HG03095 (cell line): ENCODE measurements around the gene SYT2.
"Not testable (repeated sequence)": the region's sequence is repeated elsewhere in the genome, so short reads cannot be mapped to it uniquely, and the experiment has no call there.

Experiments used
- ATAC-seq: cut with Tn5 transposase; IDR thresholded peaks from one replicate; pipeline ENCODE4 v1.9.1; 2021; ENCODE audit warnings: moderate library complexity; ENCODE audit not compliant: unreplicated experiment

SYT2 gene

GRCh38 chr1:202599669-202600431 is 110.4 kb downstream of the SYT2 start:
- no peak for ATAC-seq

- no peak for ATAC-seq
Measured at GRCh38 chr1:202597090-202597761, 113.0 kb downstream of the SYT2 start.

- no peak for ATAC-seq
Measured at GRCh38 chr1:202596638-202597037, 113.6 kb downstream of the SYT2 start.

DNA sequence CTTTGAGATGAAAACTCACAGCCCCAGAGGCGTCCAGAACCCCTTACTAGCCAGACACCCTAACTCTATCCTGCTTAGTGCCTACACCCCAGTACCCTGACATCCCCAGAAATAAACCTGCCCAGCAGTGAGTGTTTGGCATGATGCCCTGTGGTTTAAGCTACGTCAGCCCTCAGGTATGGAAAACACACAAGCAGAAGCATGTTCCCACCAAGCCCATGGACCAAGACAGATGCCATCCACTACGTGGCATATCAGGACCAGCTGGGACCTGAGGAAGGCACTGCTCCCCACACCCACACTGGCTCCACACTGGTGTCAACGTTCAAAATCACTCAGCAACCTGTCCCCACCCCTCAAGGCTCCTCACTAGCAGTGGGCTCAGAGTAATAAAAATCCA is 116.4 kb downstream of the SYT2 start:
- no peak for ATAC-seq

DNA sequence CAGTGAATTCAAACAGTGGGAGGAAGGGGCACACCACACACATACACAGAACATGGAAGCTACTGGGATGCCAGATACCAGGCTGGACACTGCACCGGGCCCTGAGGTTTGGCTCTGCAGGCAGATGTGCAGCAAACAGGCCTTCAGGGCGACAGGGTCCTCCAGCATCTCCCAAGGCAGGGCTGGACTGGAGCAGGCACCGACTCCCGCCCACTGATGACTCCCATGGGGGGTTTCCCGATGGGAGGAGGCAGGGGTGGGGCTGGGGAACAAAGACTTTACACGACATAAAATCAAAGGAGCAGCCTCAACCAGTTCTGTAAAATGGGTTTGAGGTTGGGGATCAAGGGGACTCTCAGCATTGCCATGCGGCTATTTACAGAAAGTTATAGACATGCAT is 118.1 kb downstream of the SYT2 start:
- ATAC-seq, result no peak

- ATAC-seq, result no peak
Measured at GRCh38 chr1:202591515-202591914, 118.7 kb downstream of the SYT2 start.

DNA sequence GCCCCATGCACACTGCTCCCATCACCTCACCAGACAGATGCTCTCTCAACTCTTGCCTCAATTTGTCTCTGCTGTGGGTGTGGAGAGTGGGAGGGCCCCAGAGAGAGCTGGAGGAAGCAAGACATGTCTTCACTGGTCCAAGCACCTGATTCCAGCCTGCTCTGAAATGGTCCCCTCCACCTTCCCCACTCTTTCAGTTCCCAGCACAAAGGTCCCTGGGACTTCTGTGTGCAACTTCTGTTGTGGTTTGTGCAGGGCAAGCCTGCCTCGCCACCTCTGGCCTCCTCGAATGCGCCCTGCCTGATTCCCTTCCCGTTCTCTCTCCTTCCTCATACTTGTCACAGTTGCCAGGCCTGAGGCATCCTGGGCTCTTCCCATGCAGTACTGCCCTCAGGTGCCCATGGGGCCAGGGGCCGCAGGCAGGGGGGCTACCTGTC is 119.3 kb downstream of the SYT2 start:
- no peak for ATAC-seq

DNA sequence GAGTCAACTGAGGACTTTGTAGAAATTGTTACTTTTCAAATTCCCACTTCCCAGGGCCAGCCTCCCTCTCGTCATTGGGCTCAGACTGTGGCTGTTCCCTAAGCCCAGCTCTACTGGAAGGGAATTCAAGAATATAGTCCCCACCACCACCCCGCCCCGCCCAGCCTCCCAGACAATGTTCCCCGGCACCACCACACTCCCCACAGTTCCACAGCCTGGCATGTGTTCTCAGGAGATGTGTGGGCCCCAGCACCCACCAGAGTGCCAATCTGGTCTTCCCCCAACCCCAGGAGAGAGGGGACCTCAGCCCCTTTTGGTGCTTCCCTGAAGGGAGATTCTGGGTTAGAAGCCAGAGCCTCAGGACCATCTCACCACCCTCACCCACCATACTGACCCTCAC is 120.1 kb downstream of the SYT2 start:
- ATAC-seq, result no peak

DNA sequence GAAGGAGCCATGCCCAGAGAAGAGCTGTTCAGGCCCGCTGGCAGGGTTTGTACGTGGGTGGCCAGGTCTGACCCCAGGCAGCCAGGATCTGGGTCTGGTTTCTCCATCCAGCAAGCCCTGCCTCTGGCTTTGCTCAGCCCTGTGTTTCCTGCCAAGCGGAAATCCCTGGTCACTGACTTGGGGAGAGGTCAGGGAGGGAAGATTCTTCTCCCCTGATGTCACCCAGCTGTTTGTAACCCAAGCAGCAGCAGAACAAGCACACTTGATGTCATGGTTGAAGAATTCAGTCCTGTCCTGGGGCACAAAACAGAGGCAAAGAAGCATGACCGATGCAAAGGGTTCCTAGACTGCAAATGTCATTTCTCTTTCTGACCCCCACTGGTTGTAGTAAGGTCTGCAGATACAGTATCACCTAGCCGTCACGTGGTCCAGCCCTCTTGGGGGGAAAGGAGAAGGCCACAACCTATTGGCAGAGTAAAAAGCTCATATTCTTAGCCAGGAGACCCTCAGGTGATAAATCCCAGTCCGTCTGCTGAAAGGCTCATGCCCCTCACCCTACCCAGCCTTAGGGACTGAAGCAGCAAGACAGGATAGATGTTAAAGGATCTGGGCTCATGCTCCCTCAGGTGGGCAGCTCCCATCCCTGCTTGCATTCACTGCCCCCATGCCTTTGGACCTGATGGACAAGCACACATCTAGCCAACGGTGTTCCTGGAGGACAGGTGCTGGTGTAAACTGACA is 120.9 kb downstream of the SYT2 start:
- no peak for ATAC-seq

DNA sequence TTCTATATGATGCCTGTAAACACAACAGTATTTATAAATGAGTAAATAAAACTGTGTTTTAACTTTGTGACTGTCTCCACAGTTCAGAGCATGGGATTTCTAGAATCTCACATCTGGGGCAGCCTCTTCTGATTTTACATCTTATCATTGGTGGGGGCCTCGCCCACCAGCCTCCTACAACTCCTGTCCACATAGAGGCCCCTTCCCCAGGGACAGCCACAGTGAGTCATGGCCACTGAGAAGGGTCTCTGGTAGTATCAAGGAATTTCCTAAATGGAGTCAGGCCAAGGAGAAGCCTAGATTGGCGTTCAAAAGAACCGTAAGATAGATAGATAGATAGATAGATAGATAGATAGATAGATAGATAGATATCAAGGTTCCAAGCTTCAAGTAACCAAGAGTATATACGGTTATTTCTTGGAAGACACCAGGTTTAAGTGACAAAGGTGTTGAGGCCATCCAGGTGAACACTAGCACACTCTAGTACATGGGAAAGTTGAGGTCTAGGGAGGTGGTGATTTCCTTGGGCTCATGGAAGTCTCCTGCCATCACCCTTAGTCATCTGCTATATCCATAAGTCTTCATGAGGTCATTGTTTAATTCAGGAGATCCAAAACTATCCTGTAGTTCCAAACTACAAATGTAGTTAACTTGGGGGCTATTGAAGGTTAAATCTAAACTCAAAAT is 121.6 kb downstream of the SYT2 start:
- ATAC-seq, result no peak

DNA sequence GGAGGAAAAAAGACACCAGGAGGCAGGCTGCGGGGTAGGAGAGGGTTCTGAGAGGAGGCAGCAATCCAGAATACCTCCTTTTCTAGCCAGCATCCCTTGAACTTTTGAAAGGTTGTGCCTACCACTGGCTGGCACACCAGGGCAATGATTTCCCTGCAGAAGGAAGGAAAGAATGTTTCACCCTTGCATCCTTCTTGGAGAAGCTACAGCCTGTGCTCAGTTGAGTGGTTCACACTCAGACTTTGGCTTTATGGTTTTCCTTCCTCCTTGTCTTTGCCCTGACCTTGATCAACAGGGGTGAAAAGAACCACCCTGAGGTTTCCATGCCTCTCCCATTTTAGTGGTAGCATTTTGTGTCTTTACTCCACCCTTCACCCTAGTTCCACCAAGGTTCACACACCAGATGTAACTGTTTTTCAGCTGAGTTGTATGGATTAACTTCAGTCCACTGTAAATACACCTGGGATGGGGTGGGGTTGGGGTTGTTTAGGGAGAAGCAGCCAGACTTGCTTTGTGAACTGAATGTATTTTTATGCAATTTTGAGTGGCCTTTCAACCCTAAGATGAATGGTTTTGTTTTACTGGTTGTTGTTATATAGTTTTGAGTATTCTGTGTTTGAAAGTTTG is 122.3 kb downstream of the SYT2 start:
- ATAC-seq, result no peak

- ATAC-seq, result no peak
Measured at GRCh38 chr1:202586871-202587270, 123.4 kb downstream of the SYT2 start.

DNA sequence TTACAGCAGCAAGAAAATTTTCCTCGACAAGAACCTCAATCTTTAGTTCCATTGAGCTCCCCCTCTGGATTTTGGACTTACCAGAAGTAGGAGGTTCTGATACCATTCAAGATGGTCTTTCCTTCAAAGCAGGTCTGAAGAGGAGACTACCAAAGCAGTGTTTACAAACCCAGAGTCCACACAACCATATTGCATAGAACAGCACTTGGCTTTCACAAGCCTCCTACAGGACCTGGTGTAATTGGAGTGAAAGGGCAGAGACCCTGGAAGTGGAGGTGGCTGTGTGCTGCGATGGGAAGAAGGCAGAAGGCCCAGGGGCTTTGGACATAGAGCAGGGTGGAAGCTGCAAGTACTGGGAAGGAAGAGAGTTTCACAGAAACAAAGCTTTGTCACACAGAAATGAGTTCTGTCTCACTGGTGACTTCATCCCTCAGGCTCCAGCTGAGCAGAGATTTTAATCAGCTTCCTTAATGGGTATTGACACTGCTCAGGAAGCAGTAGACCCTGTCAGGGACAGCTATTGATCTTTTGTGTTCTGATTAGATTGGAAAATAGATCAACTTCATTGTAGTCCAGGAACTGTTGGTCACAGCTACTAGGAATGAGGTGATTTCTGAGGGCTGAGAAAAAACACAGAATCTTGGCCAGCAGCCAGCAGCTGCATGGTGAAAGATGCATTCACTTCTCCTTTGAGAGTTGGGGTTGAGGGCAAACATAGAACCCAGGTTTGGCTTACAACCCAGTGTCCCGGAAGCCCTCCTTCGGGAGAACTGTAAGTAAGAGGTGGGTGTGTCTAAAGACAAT is 124.0 kb downstream of the SYT2 start:
- no peak for ATAC-seq

DNA sequence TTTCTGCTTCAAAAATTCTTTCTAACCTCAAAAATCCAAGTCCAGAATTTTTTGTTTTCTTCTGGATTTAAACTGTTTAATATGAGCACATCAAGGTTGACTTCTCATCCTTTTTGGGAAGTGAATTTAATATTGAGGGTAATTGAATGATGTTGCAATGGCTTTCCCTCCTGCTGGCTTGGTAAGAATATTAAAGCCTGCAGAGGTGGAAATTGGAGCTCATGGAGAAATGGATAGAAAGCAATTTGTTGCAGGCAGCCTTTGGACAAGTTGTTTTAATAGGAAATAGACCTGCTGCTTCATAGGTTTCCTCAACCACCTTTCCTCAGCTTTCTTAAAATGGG is 124.7 kb downstream of the SYT2 start:
- no peak for ATAC-seq

DNA sequence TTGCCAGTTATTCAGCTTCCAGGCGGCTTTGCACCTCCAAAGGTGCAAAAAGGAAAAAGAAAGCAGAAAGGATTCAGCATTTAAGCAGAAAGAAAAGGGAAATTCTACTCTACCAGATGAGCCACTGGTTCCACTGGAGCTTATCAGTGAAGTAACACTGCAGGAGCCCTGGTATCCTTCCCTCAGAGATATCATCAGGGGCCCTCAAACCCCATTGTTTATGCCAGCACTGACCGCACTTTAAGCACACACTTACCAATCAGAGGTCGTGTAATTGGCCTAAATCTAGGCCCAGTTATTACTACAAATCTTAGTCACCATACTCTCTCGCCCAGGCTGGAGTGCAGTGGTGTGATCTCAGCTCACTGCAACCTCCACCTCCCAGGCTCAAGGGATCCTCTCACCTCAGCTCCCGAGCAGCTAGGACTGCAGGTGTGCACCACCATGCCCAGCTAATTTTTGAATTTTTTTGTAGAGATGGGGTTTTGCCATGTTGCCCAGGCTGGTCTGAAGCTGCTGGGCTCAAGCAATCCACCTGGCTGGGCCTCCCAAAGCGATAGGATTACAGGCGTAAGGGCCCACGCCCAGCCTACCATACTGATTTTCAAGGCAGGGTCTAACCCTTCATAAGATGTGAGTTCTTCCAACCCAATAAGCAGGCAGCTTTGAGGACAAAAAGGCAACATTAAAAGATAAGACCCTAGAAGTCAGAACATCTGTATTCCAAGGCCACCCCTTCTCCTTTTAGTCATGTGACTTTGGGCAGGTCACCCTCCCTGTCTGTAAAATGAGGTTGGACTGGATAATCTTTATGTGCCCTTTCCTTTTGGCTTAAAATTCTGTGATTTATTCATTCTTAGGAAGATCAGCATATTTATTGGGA is 125.3 kb downstream of the SYT2 start:
- no peak for ATAC-seq

- ATAC-seq, result not testable (repeated sequence)
Measured at GRCh38 chr1:202582350-202582749, 127.9 kb downstream of the SYT2 start.

GRCh38 chr1:202580619-202581018 is 129.6 kb downstream of the SYT2 start:
- no peak for ATAC-seq

- no peak for ATAC-seq
Measured at GRCh38 chr1:202579806-202580205, 130.4 kb downstream of the SYT2 start.

DNA sequence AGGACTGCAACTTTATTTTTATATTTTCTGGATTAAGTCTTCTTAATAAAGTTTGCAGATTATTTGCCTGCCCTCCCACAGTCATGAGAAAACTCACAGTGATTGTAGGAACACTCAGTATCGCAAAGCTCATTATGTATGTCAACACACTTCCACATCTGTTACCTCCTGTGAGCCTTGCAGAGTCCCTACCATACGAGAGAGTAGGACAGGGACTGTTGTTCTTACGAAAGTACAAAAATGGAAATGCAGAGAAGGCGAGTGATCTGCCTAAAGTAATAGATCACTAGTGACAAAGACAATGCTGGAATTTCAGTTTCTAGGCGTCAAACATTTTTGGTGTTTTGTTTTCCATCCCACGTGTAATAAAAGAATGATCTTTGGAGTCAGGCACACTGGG is 131.7 kb downstream of the SYT2 start:
- ATAC-seq, result no peak
